Mucosa of descending colon (tissue), 3 donors: ENCODE measurements around the gene SCAI. TPM values are rescaled to one million over a fixed set of nuclear protein-coding genes. Genes with fewer than 3 reads are reported as not detected.
A peak's percentile ranks its signal among the peaks of the same experiment; 100 is the strongest.
"Not testable (repeated sequence)": the region's sequence is repeated elsewhere in the genome, so short reads cannot be mapped to it uniquely, and the experiment has no call there.

Experiments used
- ATAC-seq: fragments of 200-7000 bp; cut with Tn5 transposase; one replicate; pipeline ENCODE4 v1.9.1; 2020; ENCODE audit warnings: mild to moderate bottlenecking, moderate library complexity
- DNase-seq, 3 donors: peaks; one replicate each; pipeline ENCODE4 v3.0.0-alpha.2; 2020
- H3K36me3 ChIP-seq: fragments of 200-600 bp; one replicate; pipeline ENCODE4 v1.8.0; 2021; ENCODE audit warnings: low read depth, mild to moderate bottlenecking
- H3K4me1 ChIP-seq: fragments of 200-600 bp; one replicate; pipeline ENCODE4 v1.8.0; 2021; ENCODE audit warnings: low read depth, mild to moderate bottlenecking
- H3K4me3 ChIP-seq: fragments of 200-600 bp; one replicate; pipeline ENCODE4 v1.8.0; 2021; ENCODE audit warnings: mild to moderate bottlenecking
- H3K9me3 ChIP-seq: fragments of 200-600 bp; one replicate; pipeline ENCODE4 v1.8.0; 2021; ENCODE audit warnings: mild to moderate bottlenecking
- intact Hi-C, 2 donors: fragments of 100-400 bp; cut with DNase I in 1 of 2; cut with micrococcal nuclease in 1 of 2; formaldehyde crosslinking; loops; one replicate each; pipeline versions ENCODE4 v1.11.0 to v1.11.1; 2022; cut with DNase I, micrococcal nuclease
- total RNA-seq, 3 donors: library from RNA; stranded (reverse); fragmentation: NEBNext Ultra II Directional in 2 of 3; extraction: Animal tissue kit (Norgen Biotek cat#: 25700) in 2 of 3; gene quantifications; one replicate each; pipeline versions ENCODE4 v1.2.1 to v1.2.4, GENCODE V29; 2021 to 2023
- TF ChIP-seq, protein P1 (sequence below): fragments of 200-600 bp; IDR thresholded peaks from one replicate; pipeline ENCODE4 v1.8.0; 2022; ENCODE audit warnings: antibody characterized with exemption, mild to moderate bottlenecking
- donor health status: DM: no; HTN: no; CAD: no; lungs with moderate emphysema.
- donor health status: DM: no; HTN: no; CAD: no.
- donor health status: DM: no; HTN: yes; CAD: no.

SCAI gene
- total RNA-seq, 3 donors from 2014 or later = 6.3 to 11.7 (median 8.8) TPM

DNA sequence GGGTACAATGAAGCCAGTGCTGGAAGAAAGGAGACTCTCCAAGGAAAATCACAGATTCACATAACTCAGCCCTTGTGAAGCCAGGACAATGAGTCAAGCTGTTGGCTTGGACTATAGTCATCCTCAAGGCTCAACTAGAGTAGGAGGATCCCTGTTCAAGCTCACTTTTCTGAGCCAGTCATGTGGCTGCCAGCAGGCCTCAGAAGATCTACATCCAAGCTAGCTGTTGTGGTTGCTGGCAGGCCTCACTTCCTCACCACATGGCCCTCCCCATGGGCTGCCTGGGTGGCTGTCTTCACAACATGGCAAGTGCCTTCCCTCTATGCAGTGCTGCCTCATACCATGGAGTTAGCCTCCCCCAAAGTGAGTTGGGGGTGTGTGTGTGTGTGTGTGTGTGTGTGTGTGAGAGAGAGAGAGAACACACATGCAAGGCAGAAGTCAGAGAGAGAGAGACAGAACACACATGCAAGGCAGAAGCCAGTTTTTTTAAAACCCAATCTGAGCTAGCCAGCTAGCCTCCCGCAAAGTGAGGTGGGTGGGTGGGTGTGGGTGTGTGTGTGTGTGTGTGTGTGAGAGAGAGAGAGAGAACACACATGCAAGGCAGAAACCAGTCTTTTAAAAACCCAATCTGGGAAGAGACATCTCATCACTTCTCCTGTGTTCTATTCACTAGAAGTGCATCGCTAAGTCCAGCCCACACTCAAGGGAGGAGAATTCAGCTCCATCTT is 17.1 kb downstream of the SCAI start:
- Histone ChIP-seq H3K4me1 (no peaks in the 10 kb centered on the region), H3K36me3 (no peaks in the 10 kb centered on the region), H3K4me3 (no peak overlapping the region), H3K9me3 (no peaks in the 10 kb centered on the region)
- TF ChIP-seq, protein P1, sequence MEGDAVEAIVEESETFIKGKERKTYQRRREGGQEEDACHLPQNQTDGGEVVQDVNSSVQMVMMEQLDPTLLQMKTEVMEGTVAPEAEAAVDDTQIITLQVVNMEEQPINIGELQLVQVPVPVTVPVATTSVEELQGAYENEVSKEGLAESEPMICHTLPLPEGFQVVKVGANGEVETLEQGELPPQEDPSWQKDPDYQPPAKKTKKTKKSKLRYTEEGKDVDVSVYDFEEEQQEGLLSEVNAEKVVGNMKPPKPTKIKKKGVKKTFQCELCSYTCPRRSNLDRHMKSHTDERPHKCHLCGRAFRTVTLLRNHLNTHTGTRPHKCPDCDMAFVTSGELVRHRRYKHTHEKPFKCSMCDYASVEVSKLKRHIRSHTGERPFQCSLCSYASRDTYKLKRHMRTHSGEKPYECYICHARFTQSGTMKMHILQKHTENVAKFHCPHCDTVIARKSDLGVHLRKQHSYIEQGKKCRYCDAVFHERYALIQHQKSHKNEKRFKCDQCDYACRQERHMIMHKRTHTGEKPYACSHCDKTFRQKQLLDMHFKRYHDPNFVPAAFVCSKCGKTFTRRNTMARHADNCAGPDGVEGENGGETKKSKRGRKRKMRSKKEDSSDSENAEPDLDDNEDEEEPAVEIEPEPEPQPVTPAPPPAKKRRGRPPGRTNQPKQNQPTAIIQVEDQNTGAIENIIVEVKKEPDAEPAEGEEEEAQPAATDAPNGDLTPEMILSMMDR = no peak
- DNase-seq (peak; percentile 68 to 88 (median 72)), ATAC-seq (peak; percentile 97)
- intact Hi-C loops = no loop called here

DNA sequence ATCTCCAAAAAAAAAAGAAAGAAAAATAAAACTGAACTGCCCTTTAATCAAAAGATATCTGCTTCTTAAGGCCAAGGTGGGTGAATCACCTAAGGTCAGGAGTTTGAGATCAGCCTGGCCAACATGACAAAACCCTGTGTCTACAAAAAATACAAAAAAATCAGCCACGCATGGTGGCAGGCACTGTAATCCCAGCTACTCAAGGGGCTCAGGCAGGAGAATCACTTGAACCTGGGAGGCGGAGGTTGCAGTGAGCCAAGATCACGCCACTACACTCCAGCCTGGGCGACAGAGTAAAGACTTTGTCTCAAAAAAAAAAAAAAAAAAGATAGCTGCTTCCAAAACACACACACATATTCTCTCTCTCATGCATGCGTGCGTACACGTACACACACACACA is 17.8 kb downstream of the SCAI start:
- Histone ChIP-seq H3K4me3 (no peak overlapping the region), H3K36me3 (no peaks in the 10 kb centered on the region), H3K9me3 (no peaks in the 10 kb centered on the region), H3K4me1 (no peaks in the 10 kb centered on the region)
- DNase-seq (no peak), ATAC-seq (no peak)
- intact Hi-C loops = no loop called here
- TF ChIP-seq, protein P1 = no peak

DNA sequence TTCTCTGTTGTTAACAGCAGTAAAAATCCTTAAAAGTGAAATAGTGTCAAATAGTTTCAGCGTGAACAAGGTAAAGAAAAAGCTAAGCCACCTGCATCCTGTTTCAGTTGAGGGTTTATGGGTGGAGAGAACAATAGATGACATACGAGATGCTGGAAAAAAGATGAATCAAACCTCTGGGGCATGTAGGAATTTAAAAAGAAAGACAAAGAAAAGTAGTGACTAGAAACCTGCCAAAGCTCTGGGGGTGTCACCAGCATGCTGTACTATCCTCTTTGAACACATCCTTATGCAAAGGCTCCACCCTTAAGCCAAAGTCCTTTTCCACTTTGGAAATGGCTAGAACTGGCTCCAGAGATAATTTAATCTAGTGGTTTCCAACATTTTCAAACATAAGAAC is 22.2 kb downstream of the SCAI start:
- ATAC-seq = no peak
- Histone ChIP-seq H3K4me1 (no peaks in the 10 kb centered on the region), H3K9me3 (no peaks in the 10 kb centered on the region), H3K4me3 (no peak overlapping the region), H3K36me3 (no peaks in the 10 kb centered on the region)
- no peak for DNase-seq
- TF ChIP-seq, protein P1 = no peak
- intact Hi-C loops = no loop called here

DNA sequence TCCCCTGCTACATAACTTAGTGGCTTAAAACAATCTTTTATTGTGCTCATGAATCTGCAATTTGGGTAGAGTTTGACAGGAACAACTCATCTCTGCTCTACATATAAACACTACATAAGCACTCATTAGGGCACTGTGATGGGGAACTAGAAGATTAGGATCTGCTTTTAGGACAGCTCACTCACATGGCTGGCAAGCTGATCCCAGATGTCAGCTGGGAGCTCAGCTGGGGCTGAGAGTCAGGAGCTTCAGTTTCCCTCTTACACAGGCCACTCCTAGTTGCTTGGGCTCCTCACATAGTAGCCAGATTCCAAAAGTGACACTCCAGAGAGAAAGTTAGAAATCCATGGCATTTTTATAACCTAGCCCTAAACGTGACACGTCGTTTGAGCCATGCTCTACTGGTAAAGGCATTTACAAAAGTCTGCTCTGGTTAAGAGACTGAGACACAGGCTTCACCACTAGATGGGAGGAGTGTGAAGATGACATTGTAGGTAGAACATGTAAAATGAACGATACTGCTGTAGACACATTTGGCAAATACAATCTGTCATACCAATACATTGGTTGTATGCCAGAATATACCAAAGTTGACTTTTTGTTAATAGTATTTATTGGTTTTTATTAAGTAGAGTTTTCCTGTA is 23.6 kb downstream of the SCAI start:
- Histone ChIP-seq H3K36me3 (no peaks in the 10 kb centered on the region), H3K9me3 (no peaks in the 10 kb centered on the region), H3K4me3 (no peak overlapping the region), H3K4me1 (no peaks in the 10 kb centered on the region)
- TF ChIP-seq, protein P1 = no peak
- intact Hi-C loops = no loop called here
- DNase-seq (no peak), ATAC-seq (no peak)

DNA sequence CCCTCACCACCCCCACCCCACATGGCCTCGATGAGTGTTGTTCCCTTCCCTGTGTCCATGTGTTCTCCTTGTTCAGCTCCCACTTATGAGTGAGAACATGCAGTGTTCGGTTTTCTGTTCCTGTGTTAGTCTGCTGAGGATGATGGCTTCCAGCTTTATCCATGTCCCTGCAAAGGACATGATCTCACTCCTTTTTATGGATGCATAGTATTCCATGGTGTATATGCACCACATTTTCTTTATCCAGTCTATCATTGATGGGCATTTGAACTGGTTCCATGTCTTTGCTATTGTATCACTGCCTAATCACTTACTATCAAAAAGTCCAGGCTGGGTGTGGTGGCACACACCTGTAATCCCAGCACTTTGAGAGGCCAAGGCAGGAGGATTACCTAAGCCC is 24.6 kb downstream of the SCAI start:
- DNase-seq, ATAC-seq, intact Hi-C loops, H3K4me1 ChIP-seq, H3K36me3 ChIP-seq, H3K4me3 ChIP-seq, H3K9me3 ChIP-seq: not testable (repeated sequence)

DNA sequence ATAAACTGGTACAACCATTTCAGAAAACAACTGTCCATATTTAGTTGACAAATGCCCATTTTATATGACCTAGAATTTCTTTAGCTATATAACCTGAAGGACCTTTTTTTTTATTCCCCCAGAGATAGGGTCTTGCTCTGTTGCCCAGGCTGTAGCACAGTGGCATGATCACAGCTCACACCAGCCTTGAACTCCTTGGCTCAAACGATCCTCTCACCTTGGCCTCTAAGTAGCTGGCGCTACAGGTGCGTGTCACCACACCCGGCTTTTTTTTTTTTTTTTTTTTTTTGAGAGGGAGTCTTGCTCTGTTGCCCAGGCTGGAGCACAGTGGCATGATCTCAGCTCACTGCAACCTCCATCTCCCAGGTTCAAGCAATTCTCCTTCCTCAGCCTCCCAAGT is 28.8 kb downstream of the SCAI start:
- not testable (repeated sequence) for ATAC-seq

More for the DNA sequence above, 28.8 kb downstream of the SCAI start:
- H3K36me3 ChIP-seq, H3K4me1 ChIP-seq, intact Hi-C loops, DNase-seq, H3K9me3 ChIP-seq, H3K4me3 ChIP-seq: not testable (repeated sequence)
